Measurements from ENCODE around the gene ITFG2. TPM values are rescaled to one million over a fixed set of nuclear protein-coding genes. Genes with fewer than 3 reads are reported as not detected.

Gene ITFG2
- total RNA-seq, 1 experiment from 2014 or later, result 41.6 TPM

DNA sequence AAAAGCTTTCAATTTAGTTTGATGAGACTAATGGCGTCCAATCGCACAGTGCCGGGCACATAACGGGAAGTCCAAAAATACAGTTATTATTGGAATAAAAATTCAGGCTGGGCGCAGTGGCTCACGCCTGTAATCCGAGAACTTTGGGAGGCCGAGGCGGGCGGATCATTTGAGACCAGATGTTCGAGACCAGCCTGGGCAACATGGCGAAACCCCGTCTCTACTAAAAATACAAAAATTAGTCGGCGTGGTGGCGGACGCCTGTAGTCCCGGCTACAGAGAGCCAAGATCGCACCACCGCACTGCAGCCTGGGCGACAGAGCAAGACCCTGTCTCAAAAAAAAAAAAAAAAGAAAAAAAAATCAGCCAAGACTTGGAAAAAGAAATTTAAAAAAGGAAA, 18.9 kb upstream of the ITFG2 start:
- no peak overlapping the region for H2BK12ac ChIP-seq (ENCODE audit: insufficient read length, low read depth, low read length)
- H3K27ac ChIP-seq (ENCODE audit: insufficient read length, low read depth, low read length), result no peak overlapping the region
- DNase-seq, result no peak
- peaks cover 17% of the 10 kb centered on the region for H3K27me3 Mint-ChIP-seq (ENCODE audit: low read depth)
- no peak overlapping the region for H3K14ac ChIP-seq (ENCODE audit: insufficient read depth, low read length)
- peak overlapping the region; percentile 87 for H3K4me2 ChIP-seq (ENCODE audit: insufficient read depth, insufficient read length, low read length)
- peaks cover 19 to 34% of the 10 kb centered on the region in 2 experiments for H3K4me1 Mint-ChIP-seq
- no peak overlapping the region for H3K9ac ChIP-seq (ENCODE audit: extremely low read depth, insufficient read length, low read length)
- H2BK120ac ChIP-seq (ENCODE audit: low read depth, low read length, poor library complexity, severe bottlenecking), result no peak overlapping the region
- WGBS (ENCODE audit: extremely low coverage, insufficient read length, low lambda C conversion rate), result no CpG with 5 or more reads among the region's 21 CpGs
- H3K9me3 ChIP-seq (ENCODE audit: control insufficient read depth, low read depth, low read length), result no peaks in the 10 kb centered on the region
- no peaks in the 10 kb centered on the region for H4K20me1 ChIP-seq (ENCODE audit: control insufficient read depth, insufficient read depth, insufficient read length)
- TF ChIP-seq, protein P1, sequence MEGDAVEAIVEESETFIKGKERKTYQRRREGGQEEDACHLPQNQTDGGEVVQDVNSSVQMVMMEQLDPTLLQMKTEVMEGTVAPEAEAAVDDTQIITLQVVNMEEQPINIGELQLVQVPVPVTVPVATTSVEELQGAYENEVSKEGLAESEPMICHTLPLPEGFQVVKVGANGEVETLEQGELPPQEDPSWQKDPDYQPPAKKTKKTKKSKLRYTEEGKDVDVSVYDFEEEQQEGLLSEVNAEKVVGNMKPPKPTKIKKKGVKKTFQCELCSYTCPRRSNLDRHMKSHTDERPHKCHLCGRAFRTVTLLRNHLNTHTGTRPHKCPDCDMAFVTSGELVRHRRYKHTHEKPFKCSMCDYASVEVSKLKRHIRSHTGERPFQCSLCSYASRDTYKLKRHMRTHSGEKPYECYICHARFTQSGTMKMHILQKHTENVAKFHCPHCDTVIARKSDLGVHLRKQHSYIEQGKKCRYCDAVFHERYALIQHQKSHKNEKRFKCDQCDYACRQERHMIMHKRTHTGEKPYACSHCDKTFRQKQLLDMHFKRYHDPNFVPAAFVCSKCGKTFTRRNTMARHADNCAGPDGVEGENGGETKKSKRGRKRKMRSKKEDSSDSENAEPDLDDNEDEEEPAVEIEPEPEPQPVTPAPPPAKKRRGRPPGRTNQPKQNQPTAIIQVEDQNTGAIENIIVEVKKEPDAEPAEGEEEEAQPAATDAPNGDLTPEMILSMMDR (conservative IDR thresholded peaks at IDR 0.05), result no peak
- no peak overlapping the region for H2BK20ac ChIP-seq (ENCODE audit: low read depth, low read length, poor library complexity, severe bottlenecking)
- no peak overlapping the region for H2BK15ac ChIP-seq (ENCODE audit: low read depth, low read length)
- H3K23me2 ChIP-seq (ENCODE audit: insufficient read length, low read depth, low read length, poor library complexity, severe bottlenecking), result peaks cover 12% of the 10 kb centered on the region
- H3T11ph ChIP-seq (ENCODE audit: low read length), result no peak overlapping the region
- no peaks in the 10 kb centered on the region; the same call in 1 of the 2 replicates for H3K4me1 ChIP-seq (ENCODE audit: insufficient read depth, low read length)
- no peaks in the 10 kb centered on the region for H3K27me3 ChIP-seq (ENCODE audit: insufficient read depth, low read length)
- H3K27ac Mint-ChIP-seq, result no peak overlapping the region; a peak in 1 of 7 replicates
- no peak overlapping the region for H2AK5ac ChIP-seq (ENCODE audit: insufficient read length, low read length)
- no peak overlapping the region for H3K56ac ChIP-seq (ENCODE audit: insufficient read length, low read depth, low read length)
- H3K4ac ChIP-seq (ENCODE audit: low read depth, low read length), result no peak overlapping the region
- no peaks in the 10 kb centered on the region for H3K79me1 ChIP-seq (ENCODE audit: insufficient read depth, low read depth, low read length, poor library complexity, severe bottlenecking)
- no peak overlapping the region for H3K18ac ChIP-seq (ENCODE audit: insufficient read length, low read depth, low read length)
- no peak overlapping the region for H4K8ac ChIP-seq (replicated peaks; ENCODE audit: insufficient read length, low read depth, low read length)
- H3K4me3 Mint-ChIP-seq, result peak overlapping the region; percentile 73 to 83
- peaks cover 23 to 26% (median 24%) of the 10 kb centered on the region in 3 experiments for H3K36me3 Mint-ChIP-seq (ENCODE audit: insufficient read depth in 1 of 3, low read depth in 3 of 3)
- H2AFZ ChIP-seq (ENCODE audit: low read length), result no peak overlapping the region
- H3K23ac ChIP-seq (ENCODE audit: insufficient read length, low read depth, low read length), result no peak overlapping the region
- no peak overlapping the region for H2BK5ac ChIP-seq (ENCODE audit: insufficient read length, low read length)
- H4K91ac ChIP-seq (ENCODE audit: insufficient read length, low read depth, low read length), result no peak overlapping the region
- H3K79me2 ChIP-seq (ENCODE audit: insufficient read depth, low read length), result peaks cover 8% of the 10 kb centered on the region; the same call in 1 of the 2 replicates
- H3K9me3 Mint-ChIP-seq, result peaks cover 0 to 3% of the 10 kb centered on the region in 2 experiments; a peak in 3 of 5 replicates
- H4K5ac ChIP-seq (ENCODE audit: insufficient read length, low read depth, low read length), result no peak overlapping the region
